SK-N-MC (cell line): ENCODE measurements around the gene EFCAB6.

Source experiments
- EZH2 ChIP-seq: fragments of 200-600 bp; sonication (generic); IDR thresholded peaks from one replicate; pipeline ENCODE4 v1.6.1; 2017; ENCODE audit warnings: antibody characterized with exemption
- FOXP2 ChIP-seq: optimal IDR thresholded peaks from 2 replicates; pipeline ENCODE3; 2011; ENCODE audit warnings: mild to moderate bottlenecking, moderate library complexity; ENCODE audit not compliant: insufficient read depth; ENCODE audit errors: extremely low read length, control extremely low read depth
- POLR2AphosphoS5 ChIP-seq: IDR thresholded peaks from 2 replicates; pipeline ENCODE4 v1.6.1; 2012; ENCODE audit warnings: mild to moderate bottlenecking, low read depth, low read length, borderline replicate concordance

DNA sequence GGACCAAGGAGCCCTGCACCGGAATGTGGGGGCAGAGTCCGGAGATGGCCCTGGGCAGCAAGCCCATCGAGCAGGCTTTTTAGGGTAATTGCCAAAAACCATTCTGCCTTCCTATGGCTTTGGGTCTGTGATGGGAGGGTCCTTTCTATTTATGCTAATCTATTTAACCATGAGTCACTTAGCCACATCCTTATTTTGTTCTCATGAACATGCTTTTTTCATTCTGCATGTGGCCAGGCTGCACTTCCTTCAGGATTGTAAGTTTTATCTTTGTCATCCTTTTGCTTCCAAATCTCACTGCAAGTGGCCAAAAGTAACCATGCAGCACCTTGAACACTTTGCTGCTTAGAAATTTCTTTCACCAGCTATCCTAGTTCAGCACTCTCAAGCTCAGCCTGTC lies 88.3 kb downstream of the EFCAB6 start:
- TF ChIP-seq POLR2AphosphoS5 = no peak
- TF ChIP-seq EZH2 = no peak
- TF ChIP-seq FOXP2 = no peak
